IMR-90 (cell line): Measurements from ENCODE around the gene PID1. TPM values are rescaled to one million over a fixed set of nuclear protein-coding genes. Genes with fewer than 3 reads are reported as not detected.

Source experiments
- ATAC-seq: fragments of 200-7000 bp; cut with Tn5 transposase; 2 replicates; pipeline ENCODE4 v1.9.1; 2020; ENCODE audit warnings: low read depth, mild to moderate bottlenecking, moderate library complexity
- BruUV-seq: library from RNA; stranded (reverse); fragments of 400-500 nt; replicated peaks from 2 replicates; lab custom pipeline; 2021; lab: Mats Ljungman, UMichigan
- CTCF ChIA-PET: fragments of 300-600 bp; formaldehyde crosslinking; extraction: SDS; loops from one replicate; lab custom pipeline; 2021; ENCODE audit warnings: antibody characterized with exemption; lab: Yijun Ruan, JAX
- POLR2A ChIA-PET: fragments of 300-600 bp; sonication (Branson Sonifier 250); formaldehyde crosslinking; loops from one replicate; lab custom pipeline; 2022; ENCODE audit warnings: antibody characterized with exemption; ENCODE audit not compliant: unreplicated experiment; lab: Charles Lee
- DNase-seq: peaks from one replicate; pipeline ENCODE4 v3.0.0; 2013
- H2AFZ ChIP-seq: replicated peaks from 2 replicates; pipeline ENCODE3; 2013; ENCODE audit warnings: low read length, mild to moderate bottlenecking; ENCODE audit not compliant: poor library complexity
- H2AK5ac ChIP-seq: 2 replicates; pipeline ENCODE4 v1.6.1; 2013; ENCODE audit warnings: low read depth, low read length, inconsistent platforms
- H2AK9ac ChIP-seq: replicated peaks from 2 replicates; pipeline ENCODE3; 2013; ENCODE audit warnings: mild to moderate bottlenecking, low read depth, low read length, moderate library complexity; ENCODE audit not compliant: poor library complexity
- H2BK120ac ChIP-seq: 2 replicates; pipeline ENCODE4 v1.6.1; 2013; ENCODE audit warnings: low read depth, low read length, inconsistent platforms
- H2BK15ac ChIP-seq: 3 replicates; pipeline ENCODE4 v1.6.1; 2013; ENCODE audit warnings: low read depth, low read length, inconsistent platforms
- H2BK20ac ChIP-seq: 2 replicates; pipeline ENCODE4 v1.6.1; 2013; ENCODE audit warnings: low read depth, mild to moderate bottlenecking, inconsistent platforms, low read length, moderate library complexity
- H2BK5ac ChIP-seq: 2 replicates; pipeline ENCODE4 v1.6.1; 2013; ENCODE audit warnings: mild to moderate bottlenecking, low read depth, low read length, inconsistent platforms; ENCODE audit not compliant: poor library complexity, severe bottlenecking
- H3K14ac ChIP-seq: replicated peaks from 2 replicates; pipeline ENCODE4 v1.6.1; 2013; ENCODE audit warnings: low read depth, low read length, inconsistent platforms
- H3K18ac ChIP-seq: 2 replicates; pipeline ENCODE4 v1.6.1; 2013; ENCODE audit warnings: low read depth, low read length, control low read depth
- H3K23ac ChIP-seq: 2 replicates; pipeline ENCODE4 v1.6.1; 2013; ENCODE audit warnings: low read depth, low read length, inconsistent platforms
- H3K27ac ChIP-seq: 2 replicates; pipeline ENCODE4 v1.5.1; 2013; ENCODE audit warnings: mild to moderate bottlenecking, control low read depth, low read length; ENCODE audit not compliant: insufficient read depth
- H3K27me3 ChIP-seq: 2 replicates; pipeline ENCODE4 v1.6.1; 2013; ENCODE audit warnings: low read length; ENCODE audit not compliant: control insufficient read depth, insufficient read depth
- H3K36me3 ChIP-seq: 2 replicates; pipeline ENCODE4 v1.6.1; 2013; ENCODE audit warnings: low read length, mixed read lengths; ENCODE audit not compliant: control insufficient read depth, insufficient read depth
- H3K4ac ChIP-seq: 2 replicates; pipeline ENCODE4 v1.6.1; 2013; ENCODE audit warnings: low read depth, low read length, inconsistent platforms
- H3K4me1 ChIP-seq: 2 replicates; pipeline ENCODE4 v1.6.1; 2013; ENCODE audit warnings: low read length, mixed read lengths; ENCODE audit not compliant: control insufficient read depth, insufficient read depth
- H3K4me2 ChIP-seq: 2 replicates; pipeline ENCODE4 v1.6.1; 2013; ENCODE audit warnings: low read depth, mild to moderate bottlenecking, control low read depth, low read length, moderate library complexity
- H3K4me3 ChIP-seq: 2 replicates; pipeline ENCODE4 v1.5.1; 2013; ENCODE audit warnings: low read depth, mild to moderate bottlenecking, control low read depth, low read length, moderate library complexity; ENCODE audit not compliant: insufficient read depth
- H3K56ac ChIP-seq: 2 replicates; pipeline ENCODE4 v1.6.1; 2013; ENCODE audit warnings: low read length, inconsistent platforms; ENCODE audit not compliant: insufficient read depth; ENCODE audit errors: extremely low read depth
- H3K79me1 ChIP-seq, 2 experiments: 2 replicates each; pipeline ENCODE4 v1.6.1; 2013; ENCODE audit warnings: low read length in 2 of 2, inconsistent platforms in 1 of 2, low read depth in 1 of 2
- H3K9ac ChIP-seq: 2 replicates; pipeline ENCODE4 v1.6.1; 2013; ENCODE audit warnings: low read depth, low read length, control low read depth
- H3K9me1 ChIP-seq: 2 replicates; pipeline ENCODE4 v1.6.1; 2013; ENCODE audit warnings: low read length, inconsistent platforms; ENCODE audit not compliant: insufficient read depth
- H3K9me3 ChIP-seq: 2 replicates; pipeline ENCODE4 v1.6.1; 2013; ENCODE audit warnings: low read length; ENCODE audit not compliant: control insufficient read depth, insufficient read depth
- H4K20me1 ChIP-seq: 2 replicates; pipeline ENCODE4 v1.6.1; 2013; ENCODE audit warnings: low read length, inconsistent platforms; ENCODE audit not compliant: insufficient read depth
- H4K5ac ChIP-seq: 2 replicates; pipeline ENCODE4 v1.6.1; 2013; ENCODE audit warnings: mild to moderate bottlenecking, low read depth, low read length, control low read depth
- H4K8ac ChIP-seq, 2 experiments: 2 replicates each; pipeline ENCODE4 v1.6.1; 2013; ENCODE audit warnings: low read depth in 2 of 2, low read length in 2 of 2, control low read depth in 1 of 2, inconsistent platforms in 1 of 2
- H4K91ac ChIP-seq: 2 replicates; pipeline ENCODE4 v1.6.1; 2013; ENCODE audit warnings: low read depth, low read length, inconsistent platforms; ENCODE audit not compliant: insufficient read depth
- CEBPB ChIP-seq: IDR thresholded peaks from 2 replicates; pipeline ENCODE4 v1.6.1; 2012; ENCODE audit warnings: low read depth, low read length, improper control_type of control experiment
- CTCF ChIP-seq: conservative IDR thresholded peaks from 2 replicates; pipeline ENCODE4 v1.5.1; 2012; ENCODE audit warnings: mild to moderate bottlenecking, low read depth, low read length, improper control_type of control experiment
- ELK1 ChIP-seq: fragments of 150-350 bp; IDR thresholded peaks from 2 replicates; pipeline ENCODE4 v1.6.1; 2016; ENCODE audit warnings: low read depth, mild to moderate bottlenecking, low read length, moderate library complexity, borderline replicate concordance
- MAZ ChIP-seq: IDR thresholded peaks from 2 replicates; pipeline ENCODE4 v1.6.1; 2012; ENCODE audit warnings: low read depth, mild to moderate bottlenecking, low read length, improper control_type of control experiment, moderate library complexity, borderline replicate concordance
- MXI1 ChIP-seq: IDR thresholded peaks from 2 replicates; pipeline ENCODE4 v1.6.1; 2012; ENCODE audit warnings: low read depth, mild to moderate bottlenecking, low read length, moderate library complexity, borderline replicate concordance
- POLR2A ChIP-seq: IDR thresholded peaks from 2 replicates; pipeline ENCODE4 v1.6.1; 2012; ENCODE audit warnings: mild to moderate bottlenecking, low read depth, low read length
- RAD21 ChIP-seq: IDR thresholded peaks from 2 replicates; pipeline ENCODE4 v1.6.1; 2012; ENCODE audit warnings: low read length, improper control_type of control experiment
- RFX5 ChIP-seq: IDR thresholded peaks from 2 replicates; pipeline ENCODE4 v1.8.0; 2012; ENCODE audit warnings: low read depth, mild to moderate bottlenecking, low read length, moderate library complexity
- USF2 ChIP-seq: fragments of 150-350 bp; IDR thresholded peaks from 2 replicates; pipeline ENCODE4 v1.6.1; 2017; ENCODE audit warnings: mild to moderate bottlenecking, antibody characterized with exemption, low read length, low read depth
- WGBS, 2 experiments: methylation state at CpG; one replicate each; pipeline versions ENCODE4 v1.1.5 to v1.1.7; 2013; ENCODE audit warnings: missing lambda C conversion rate in 2 of 2; ENCODE audit not compliant: insufficient read length in 1 of 2; ENCODE audit errors: extremely low coverage in 2 of 2; 5-methylcytosine and 5-hydroxymethylcytosine counted together
- dilution Hi-C: fragments of 300-500 bp; cut with HindIII; formaldehyde crosslinking; loops from one replicate; pipeline ENCODE4 v1.14.3; 2018; ENCODE audit warnings: low sequenced_read_pairs; ENCODE audit not compliant: unreplicated experiment
- in situ Hi-C: fragments of 300-500 bp; cut with MboI; formaldehyde crosslinking; loops from 3 replicates; pipeline ENCODE4 v1.14.3; 2019; ENCODE audit warnings: low sequenced_read_pairs, inconsistent platforms, mixed read lengths
- intact Hi-C: fragments of 100-400 bp; cut with micrococcal nuclease; formaldehyde crosslinking; loops from 2 replicates; pipeline ENCODE4 v1.10.0; 2022
- polyA plus RNA-seq, 3 experiments: library from polyadenylated mRNA; depleted of rRNA; stranded (reverse); fragments of >200 nt; gene quantifications; 2 replicates each; pipeline ENCODE4 v1.2.3, GENCODE V29; 2012; ENCODE audit warnings: low replicate concordance in 1 of 3
- total RNA-seq: library from RNA; depleted of rRNA; stranded (reverse); fragments of >200 nt; gene quantifications from 2 replicates; pipeline ENCODE4 v1.2.3, GENCODE V29; 2012

Gene PID1
- total and polyA plus RNA-seq, 2 of the 4 experiments (the other 2 are of a cell fraction): 0.90 to 1.9 TPM

- intact Hi-C loops: no loop called here
- Histone ChIP-seq H2BK5ac (no peak overlapping the region), H4K8ac (no peak overlapping the region), H3K14ac (no peak overlapping the region), H2AK5ac (no peak overlapping the region), H2AFZ (no peak overlapping the region), H2BK20ac (no peak overlapping the region), H3K4me1 (no peaks in the 10 kb centered on the region), H3K23ac (no peak overlapping the region), H3K4me2 (no peak overlapping the region), H4K5ac (no peak overlapping the region), H3K36me3 (no peaks in the 10 kb centered on the region), H3K79me1 (no peaks in the 10 kb centered on the region), H4K20me1 (no peaks in the 10 kb centered on the region), H3K9ac (no peak overlapping the region), H3K27ac (no peak overlapping the region), H3K18ac (no peak overlapping the region), H2BK120ac (no peak overlapping the region), H2BK15ac (no peak overlapping the region), H3K27me3 (no peaks in the 10 kb centered on the region), H3K9me1 (no peaks in the 10 kb centered on the region), H4K91ac (no peak overlapping the region), H3K4ac (no peak overlapping the region), H3K4me3 (no peak overlapping the region), H2AK9ac (no peak overlapping the region), H3K9me3 (no peaks in the 10 kb centered on the region; the same call in 1 of the 2 replicates), H3K56ac (no peak overlapping the region)
- in situ Hi-C loops: no loop called here
- no TSS peak for BruUV-seq
- ATAC-seq (no peak), DNase-seq (no peak)
- CTCF ChIA-PET: no interaction called here
- dilution Hi-C loops: no loop called here
- TF ChIP-seq CTCF: no peak
- TF ChIP-seq RFX5: no peak
- TF ChIP-seq MAZ: no peak
- no peak for TF ChIP-seq POLR2A
- no peak for TF ChIP-seq CEBPB
- TF ChIP-seq RAD21: no peak
- TF ChIP-seq ELK1: no peak
- TF ChIP-seq USF2: no peak
- no peak for TF ChIP-seq MXI1
- POLR2A ChIA-PET: no interaction called here
- no CpG with 5 or more reads among the region's 1 CpG for WGBS, 2 experiments
These were observed 296.9 kb downstream of the PID1 start for GRCh38 chr2:228974169-228974568.
